Stimulated activated CD4-positive, alpha-beta T cell treated with anti-CD3 and anti-CD28 coated beads, Interleukin-2, amount 100 ng/mL, for 4 hours (primary cell): ENCODE measurements around the gene SOST.

Experiments used
- DNase-seq: peaks from one replicate; pipeline ENCODE4 v3.0.0-alpha.2; 2020; ENCODE audit warnings: low read depth

Gene SOST

GRCh38 chr17:43706235-43706634, 52.4 kb downstream of the SOST start:
- no peak for DNase-seq
